ENCODE data around the gene PLAAT5.
"Not testable (repeated sequence)": the region's sequence is repeated elsewhere in the genome, so short reads cannot be mapped to it uniquely, and the experiment has no call there.

The PLAAT5 gene

DNA sequence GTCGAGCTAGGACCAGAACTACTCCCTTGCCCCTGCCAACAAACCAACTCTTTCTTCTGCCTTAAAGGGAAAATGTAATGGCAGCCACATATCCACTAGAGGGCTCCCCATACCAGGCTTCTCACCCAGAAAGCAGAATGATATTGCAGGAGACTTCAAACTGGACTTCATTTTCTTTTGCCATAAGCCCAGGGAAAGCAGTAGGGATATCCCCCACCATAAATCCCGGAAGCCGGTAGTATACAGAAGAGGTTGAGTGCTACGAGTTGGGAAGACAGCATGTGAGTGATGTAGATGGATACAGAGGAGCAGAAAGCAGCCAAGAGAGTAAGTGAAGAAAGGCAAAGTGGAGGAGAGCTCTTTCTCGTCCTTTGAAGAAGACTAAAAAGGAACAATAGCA is 12.1 kb downstream of the PLAAT5 start:
- peak; percentile 77 for DNase-seq

DNA sequence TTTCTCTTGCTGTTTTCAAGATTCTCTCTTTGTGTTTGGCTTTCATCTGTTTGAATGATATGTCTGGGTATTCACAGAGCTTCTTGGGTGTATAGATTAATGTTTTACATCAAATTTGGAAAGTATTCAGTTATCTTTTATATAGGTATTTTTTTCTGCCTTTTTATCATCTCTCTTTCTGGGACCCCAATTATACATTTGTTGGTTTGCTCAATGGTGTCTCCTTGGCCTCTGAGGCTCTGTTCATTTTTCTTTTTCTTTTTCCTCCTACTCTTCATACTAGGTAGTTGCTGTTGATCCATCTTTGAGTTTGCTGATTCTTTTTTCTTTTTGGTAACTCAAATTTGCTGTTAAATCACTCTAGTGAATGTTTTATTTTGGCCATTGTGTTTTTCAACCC is 14.3 kb downstream of the PLAAT5 start:
- DNase-seq: no peak

DNA sequence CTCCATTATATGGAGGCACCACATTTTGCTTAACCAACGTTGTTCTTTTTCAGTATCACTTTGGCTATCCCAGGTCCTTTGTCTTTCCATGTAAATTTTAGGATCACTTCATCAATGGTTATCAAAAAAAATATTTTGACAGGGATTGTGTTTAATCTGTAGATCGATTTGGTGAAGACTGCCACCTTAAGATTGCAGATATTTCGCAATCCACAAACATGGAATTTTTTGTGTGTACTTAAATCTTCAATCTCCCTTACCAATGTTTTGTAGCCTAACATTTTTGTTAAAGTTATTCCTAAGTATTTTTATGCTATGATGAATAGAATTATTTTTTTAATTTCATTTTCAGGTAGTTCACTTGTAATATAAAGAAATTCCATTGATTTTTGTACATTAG is 18.6 kb downstream of the PLAAT5 start:
- DNase-seq: no peak

DNA sequence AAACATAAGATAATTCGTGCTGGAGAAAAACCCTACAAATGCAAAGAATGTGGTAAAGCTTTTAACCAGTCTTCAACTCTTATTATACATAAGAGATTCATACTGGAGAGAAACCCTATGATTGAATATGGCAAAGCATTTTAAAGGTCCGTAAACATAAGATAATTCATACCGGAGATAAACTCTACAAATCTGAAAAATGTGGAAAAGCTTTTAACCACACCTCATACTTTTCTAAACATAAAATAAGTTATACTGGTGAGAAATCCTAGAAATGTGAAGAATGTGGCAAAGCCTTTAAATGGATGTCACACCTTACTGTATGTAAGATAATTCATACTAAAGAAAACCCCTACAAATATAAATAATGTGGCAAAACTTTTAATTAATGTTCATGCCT is 20.7 kb downstream of the PLAAT5 start:
- DNase-seq: no peak

DNA sequence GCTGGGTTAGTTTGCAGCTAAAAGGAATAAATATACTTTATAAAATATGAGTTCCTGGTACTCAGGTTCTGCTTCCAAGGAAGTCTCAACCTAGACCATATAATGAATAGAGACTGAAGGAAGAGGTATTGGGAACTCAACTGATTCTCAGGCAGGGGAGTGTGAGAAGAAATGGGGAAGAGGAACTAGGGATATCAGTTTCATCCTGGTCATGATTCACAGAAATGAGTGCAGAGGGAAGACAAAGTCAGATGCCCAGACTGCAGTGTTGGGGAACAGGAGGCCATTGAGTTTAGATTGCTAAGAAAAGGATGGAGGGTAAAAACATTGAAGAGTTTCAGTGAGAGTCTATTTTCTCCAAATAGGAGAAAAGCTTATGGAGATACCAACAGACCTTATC is 28.8 kb downstream of the PLAAT5 start:
- DNase-seq: no peak

DNA sequence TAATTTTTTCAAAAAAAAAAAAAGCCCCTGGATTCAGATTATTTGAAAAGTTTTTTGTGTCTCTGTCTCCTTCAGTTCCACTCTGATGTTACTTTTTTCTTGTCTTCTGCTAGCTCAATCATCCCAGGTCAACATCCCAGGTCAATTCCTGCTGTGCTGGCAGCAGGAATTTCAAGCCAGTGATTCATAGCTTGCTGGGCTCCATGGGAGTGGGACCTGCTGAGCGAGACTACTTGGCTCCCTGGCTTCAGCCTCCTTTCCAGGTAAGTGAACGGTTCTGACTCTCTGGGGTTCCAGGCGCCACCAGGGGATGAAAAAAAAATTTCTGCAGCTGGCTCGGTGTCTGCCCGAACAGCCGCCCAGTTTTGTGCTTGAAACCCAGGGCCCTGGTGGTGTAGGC is 31.4 kb downstream of the PLAAT5 start:
- DNase-seq: no peak

DNA sequence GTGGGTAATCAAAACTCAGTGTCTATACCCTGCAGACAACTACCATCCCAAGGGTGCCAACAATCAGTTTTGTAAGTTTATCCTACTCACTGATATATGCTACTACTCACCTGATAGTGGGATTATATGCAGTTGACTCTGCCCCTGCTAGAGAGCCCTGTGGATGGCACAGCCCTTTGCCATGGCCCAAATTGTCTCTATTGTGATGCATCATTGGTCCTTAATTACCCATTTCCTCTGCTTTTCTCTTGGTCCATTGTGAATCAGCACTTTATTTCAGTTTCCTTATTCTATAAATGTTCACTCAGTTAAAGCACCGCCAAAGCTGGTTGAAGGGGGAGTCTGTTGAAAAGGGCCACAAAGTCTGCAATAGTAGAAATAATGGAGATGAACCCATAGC is 42.3 kb downstream of the PLAAT5 start:
- DNase-seq: no peak

DNA sequence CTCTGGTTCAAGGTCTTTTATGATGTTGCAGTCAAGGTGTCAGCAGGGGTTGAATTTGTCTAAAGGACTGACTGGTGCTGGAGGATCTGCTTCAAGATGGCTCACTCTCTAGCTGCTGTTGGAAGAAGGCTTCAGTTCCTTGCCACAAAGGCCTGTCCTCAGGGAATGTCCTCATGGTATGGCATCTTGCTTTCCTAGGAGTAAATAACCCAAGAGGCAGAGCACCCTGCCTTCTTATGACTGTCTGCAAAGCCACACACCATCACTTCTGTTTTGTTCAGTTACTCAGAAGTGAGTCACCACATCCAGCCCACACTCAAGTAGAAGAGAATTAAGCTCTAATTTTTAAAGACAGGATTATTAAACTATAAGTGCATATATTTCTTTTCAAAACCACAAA is 45.2 kb downstream of the PLAAT5 start:
- DNase-seq: no peak

DNA sequence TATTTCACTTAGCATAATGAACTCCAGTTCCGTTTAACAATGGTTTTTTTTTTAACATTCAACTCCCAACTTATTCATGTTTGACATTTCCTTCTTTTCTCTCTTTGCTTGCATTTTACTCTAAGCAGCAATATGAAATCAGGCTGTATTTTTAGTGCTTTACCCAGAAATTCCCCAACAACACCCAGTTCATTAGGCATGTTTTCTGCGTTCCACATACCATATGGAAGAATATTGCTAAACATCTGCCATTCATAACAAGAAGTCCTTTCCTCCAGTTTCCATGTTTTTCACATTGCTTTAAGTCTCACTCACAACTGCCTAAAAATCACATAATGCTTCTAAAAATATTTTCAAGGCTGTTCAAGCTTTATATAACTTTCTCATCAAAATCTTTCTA is 45.8 kb downstream of the PLAAT5 start:
- no peak for DNase-seq

DNA sequence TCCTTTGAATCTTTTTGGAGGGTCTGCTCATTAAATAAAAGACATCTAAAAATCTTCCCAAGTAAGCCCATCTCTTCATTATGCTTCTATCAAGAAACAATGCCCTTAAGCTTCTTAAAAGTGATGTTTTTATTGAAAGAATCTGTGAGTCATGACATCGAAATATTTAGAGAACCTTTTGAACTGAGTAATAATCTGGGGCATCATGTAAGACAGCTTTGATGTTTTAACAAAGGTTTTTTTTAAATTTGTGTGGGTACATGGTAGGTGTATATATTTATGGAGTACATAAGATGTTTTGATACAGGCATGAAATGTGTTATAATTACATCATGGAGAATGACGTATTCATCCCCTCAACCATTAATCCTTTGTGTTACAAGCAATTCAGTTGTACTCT is 46.8 kb downstream of the PLAAT5 start:
- DNase-seq: no peak

DNA sequence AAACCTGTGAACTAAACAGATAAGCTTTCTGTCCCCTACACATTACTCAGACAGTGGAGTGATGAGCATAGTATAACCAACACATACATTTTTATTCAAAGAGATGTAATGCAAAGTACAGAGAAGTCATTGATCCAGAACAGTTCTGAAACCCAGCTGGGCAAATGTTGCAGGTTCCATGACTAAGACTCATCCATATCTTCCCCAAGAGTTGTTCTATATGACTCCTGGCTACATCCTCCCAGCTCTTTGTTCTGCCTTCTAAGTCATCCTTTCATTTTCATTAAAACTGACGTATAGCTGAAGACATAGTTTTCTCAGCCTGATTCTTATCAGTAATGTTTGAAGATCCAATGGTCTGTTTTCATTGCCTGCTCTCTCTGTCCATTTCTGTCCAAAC is 47.3 kb downstream of the PLAAT5 start:
- no peak for DNase-seq

DNA sequence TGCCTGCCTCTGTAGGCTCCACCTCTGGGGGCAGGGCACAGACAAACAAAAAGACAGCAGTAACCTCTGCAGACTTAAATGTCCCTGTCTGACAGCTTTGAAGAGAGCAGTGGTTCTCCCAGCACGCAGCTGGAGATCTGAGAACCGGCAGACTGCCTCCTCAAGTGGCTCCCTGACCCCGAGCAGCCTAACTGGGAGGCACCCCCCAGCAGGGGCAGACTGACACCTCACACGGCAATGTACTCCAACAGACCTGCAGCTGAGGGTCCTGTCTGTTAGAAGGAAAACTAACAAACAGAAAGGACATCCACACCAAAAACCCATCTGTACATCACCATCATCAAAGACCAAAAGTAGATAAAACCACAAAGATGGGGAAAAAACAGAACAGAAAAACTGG is 55.1 kb downstream of the PLAAT5 start:
- not testable (repeated sequence) for DNase-seq

DNA sequence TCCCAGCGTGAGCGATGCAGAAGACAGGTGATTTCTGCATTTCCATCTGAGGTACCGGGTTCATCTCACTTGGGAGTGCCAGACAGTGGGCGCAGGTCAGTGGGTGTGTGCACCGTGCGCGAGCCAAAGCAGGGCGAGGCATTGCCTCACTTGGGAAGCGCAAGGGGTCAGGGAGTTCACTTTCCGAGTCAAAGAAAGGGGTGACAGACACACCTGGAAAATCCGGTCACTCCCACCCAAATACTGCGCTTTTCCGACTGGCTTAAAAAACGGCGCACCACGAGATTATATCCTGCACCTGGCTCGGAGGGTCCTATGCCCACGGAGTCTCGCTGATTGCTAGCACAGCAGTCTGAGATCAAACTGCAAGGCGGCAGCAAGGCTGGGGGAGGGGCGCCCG is 55.6 kb downstream of the PLAAT5 start:
- not testable (repeated sequence) for DNase-seq

DNA sequence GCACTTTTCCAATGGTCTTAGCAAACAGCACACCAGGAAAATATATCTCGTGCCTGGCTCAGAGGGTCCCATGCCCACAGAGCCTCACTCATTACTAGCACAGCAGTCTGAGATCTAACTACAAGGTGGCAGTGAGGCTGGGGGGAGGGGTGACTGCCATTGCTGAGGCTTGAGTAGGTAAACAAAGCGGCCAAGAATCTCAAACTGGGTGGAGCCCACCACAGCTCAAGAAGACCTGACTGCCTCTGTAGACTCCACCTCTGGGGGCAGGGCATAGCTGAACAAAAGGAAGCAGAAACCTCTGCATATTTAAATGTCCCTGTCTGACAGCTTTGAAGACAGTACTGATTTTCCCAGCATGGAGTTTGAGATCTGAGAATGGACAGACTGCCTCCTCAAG is 60.2 kb downstream of the PLAAT5 start:
- DNase-seq: not testable (repeated sequence)

DNA sequence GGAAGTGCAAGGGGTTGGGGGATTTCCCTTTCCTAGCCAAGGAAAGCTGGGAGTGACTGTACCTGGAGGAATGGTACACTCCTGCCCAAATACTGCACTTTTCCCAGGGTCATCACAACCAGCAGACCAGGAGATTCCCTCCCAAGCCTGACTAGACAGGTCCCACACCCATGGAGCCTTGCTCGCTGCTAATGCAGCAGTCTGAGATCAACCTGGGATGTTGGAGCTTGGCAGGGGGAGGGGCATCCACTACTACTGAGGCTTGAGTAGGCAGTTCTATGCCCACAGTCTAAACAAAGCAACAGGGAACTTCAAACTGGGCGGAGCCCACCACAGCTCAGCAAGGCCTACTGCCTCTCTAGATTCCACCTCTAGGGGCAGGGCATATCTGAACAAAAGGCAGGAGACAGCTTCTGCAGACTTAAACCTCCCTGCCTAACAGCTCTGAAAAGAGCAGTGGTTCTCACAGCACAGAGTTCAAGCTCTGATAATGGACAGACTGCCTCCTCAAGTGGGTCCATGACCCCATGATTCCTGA is 62.9 kb downstream of the PLAAT5 start:
- DNase-seq: no peak

DNA sequence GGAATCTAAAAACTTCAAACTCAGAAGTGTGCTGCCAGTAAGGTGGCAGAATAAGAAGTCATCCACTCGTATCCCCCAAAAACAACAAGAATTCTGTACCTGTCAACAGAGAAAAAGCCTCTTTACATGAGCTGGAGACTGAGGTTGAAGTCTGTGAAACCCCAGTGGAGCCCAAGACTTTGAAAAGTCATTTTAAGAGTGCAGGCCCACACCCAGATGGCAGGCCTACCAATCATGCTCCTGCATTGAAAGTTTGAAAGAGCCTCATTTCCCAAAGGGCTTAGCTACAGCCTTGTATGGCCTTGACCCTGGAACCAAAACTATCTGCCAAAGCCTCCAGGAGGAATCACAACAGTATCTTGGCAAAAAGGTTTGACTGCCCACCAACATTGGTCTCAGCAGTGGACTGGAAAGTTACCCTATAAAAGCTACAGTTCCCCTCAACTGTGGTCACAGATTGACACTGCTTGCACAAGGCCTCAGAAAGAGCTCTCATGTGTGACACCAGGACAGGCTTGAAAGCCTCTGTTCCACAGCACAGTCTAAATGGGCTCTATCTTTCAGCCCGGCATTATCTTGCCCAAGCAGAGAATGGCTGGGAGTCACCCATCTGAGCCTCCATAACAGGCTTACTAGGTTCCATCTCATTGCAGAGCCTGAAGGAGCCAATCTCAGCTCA is 73.7 kb downstream of the PLAAT5 start:
- no peak for DNase-seq

Measured in CD4-positive, alpha-beta T cell treated with Interleukin-10 for 1 hour (primary cell).